Prostate gland (tissue), 2 donors: ENCODE measurements around the gene ACER2.

Experiments used
- POLR2A ChIP-seq: fragments of 450-650 bp; IDR thresholded peaks from one replicate; pipeline ENCODE4 v1.6.1; 2016; ENCODE audit warnings: antibody characterized with exemption, mild to moderate bottlenecking
- POLR2AphosphoS5 ChIP-seq: sonication (generic); formaldehyde crosslinking; IDR thresholded peaks from one replicate; pipeline ENCODE4 v1.6.1; 2017; ENCODE audit warnings: antibody characterized with exemption
- TF ChIP-seq, protein P1 (sequence below), 4 experiments: fragments of 200-600 bp in 2 of 4; fragments of 450-650 bp in 2 of 4; sonication (generic) in 2 of 4; IDR thresholded peaks; 1 replicate in 3 of 4; 2 replicates in 1 of 4; pipeline ENCODE4 v1.5.1; 2016 to 2019; ENCODE audit warnings: antibody characterized with exemption in 4 of 4, mild to moderate bottlenecking in 2 of 4, moderate library complexity in 2 of 4

DNA sequence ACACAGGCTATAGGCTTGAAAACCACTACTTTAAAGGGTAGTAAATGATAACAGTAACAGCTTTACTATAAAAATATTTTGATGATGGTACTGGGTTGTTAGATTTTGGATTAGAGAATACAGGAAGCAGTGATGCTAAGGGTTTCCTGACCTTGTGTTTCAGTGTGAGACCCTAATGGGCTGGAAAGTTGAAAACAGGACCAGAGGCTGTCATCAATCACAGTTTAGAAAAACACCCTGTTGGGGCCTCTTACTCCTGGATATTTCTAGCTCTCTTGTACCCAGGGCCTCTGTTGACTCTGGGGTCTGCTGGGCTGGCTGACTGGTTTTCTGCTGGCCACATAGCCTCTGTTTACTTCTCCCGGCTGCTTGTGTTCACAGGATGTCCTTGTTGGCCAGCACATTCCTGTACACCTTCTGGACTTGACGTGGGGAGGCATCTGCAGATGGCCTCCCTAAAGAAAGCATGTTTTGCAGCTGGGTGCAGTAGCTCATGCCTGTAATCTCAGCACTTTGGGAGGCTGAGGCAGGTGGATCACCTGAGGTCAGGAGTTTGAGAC lies 21.5 kb downstream of the ACER2 start:
- no peak for TF ChIP-seq POLR2A
- TF ChIP-seq, protein P1, sequence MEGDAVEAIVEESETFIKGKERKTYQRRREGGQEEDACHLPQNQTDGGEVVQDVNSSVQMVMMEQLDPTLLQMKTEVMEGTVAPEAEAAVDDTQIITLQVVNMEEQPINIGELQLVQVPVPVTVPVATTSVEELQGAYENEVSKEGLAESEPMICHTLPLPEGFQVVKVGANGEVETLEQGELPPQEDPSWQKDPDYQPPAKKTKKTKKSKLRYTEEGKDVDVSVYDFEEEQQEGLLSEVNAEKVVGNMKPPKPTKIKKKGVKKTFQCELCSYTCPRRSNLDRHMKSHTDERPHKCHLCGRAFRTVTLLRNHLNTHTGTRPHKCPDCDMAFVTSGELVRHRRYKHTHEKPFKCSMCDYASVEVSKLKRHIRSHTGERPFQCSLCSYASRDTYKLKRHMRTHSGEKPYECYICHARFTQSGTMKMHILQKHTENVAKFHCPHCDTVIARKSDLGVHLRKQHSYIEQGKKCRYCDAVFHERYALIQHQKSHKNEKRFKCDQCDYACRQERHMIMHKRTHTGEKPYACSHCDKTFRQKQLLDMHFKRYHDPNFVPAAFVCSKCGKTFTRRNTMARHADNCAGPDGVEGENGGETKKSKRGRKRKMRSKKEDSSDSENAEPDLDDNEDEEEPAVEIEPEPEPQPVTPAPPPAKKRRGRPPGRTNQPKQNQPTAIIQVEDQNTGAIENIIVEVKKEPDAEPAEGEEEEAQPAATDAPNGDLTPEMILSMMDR (IDR thresholded peaks at IDR 0.05) = no peak
- TF ChIP-seq POLR2AphosphoS5 = no peak
